NCI-H1694 treated with DMSO at 0.1 percent for 48 hours (cell line): Measurements from ENCODE around the gene ZNF512.
"Not testable (repeated sequence)": the region's sequence is repeated elsewhere in the genome, so short reads cannot be mapped to it uniquely, and the experiment has no call there.

Experiments
- DNase-seq: peaks from one replicate; lab custom pipeline; 2025; lab: John Stamatoyannopoulos, UW

Gene ZNF512

GRCh38 chr2:27582695-27583389 lies at the start of gene ZNF512:
TSS of gene ZNF512 (plus strand) at chr2:27583042. CDS start at chr2:27583113, 71 bp downstream.
- DNase-seq = peak; percentile 93

DNA sequence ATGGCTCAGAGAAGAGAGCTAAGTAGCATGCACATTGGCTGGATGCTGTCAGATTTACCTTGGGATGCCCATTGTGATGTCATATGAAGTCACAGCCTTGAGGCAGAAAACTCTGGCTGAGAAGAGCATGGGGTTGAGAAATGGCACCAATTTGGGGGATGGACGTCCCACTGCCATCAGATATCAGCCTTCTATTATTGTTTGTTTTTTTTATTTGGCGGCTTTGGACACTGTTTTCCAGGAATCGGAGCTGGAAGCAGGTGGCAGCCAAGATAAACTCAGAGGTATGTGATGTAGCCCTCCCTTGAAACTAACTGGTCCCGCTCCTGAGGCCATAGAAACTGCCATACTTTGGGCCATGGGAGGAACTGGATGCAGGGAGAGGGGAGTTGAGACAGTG lies 45.6 kb upstream of the ZNF512 start:
- DNase-seq = no peak

GRCh38 chr2:27538839-27539450 lies 43.9 kb upstream of the ZNF512 start:
- DNase-seq = not testable (repeated sequence)

- DNase-seq = not testable (repeated sequence)
Measured at GRCh38 chr2:27539649-27540048, 43.2 kb upstream of the ZNF512 start.

DNA sequence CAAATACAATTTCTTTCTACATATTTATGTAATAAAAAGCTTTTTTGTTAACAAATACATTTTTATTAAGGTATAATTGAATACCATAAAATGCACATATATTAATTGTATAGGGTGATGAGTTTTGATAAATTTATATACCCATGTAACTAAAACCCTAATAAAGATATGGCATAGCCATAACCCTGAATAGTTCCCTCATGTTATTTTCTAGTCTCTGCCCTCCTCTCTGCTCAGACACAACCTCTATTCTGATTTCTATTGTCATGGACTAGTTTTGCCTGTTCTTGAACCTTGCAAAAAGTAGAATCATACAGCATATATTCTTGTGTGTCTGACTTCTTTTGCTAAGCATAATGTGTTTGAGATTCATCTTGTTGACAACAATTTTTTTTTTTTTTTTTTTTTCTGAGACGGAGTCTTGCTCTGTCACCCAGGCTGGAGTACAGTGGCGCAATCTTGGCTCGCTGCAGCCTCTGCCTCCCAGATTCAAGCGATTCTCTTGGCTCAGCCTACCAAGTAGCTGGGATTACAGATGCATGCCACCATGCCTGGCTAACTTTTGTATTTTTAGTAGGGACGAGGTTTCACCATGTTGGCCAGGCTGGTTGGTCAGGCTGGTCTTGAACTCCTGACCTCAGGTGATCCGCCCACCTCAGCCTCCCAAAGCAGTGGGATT lies 38.6 kb upstream of the ZNF512 start:
- DNase-seq = no peak

- DNase-seq = no peak
Measured at GRCh38 chr2:27545348-27546141, 37.3 kb upstream of the ZNF512 start.

DNA sequence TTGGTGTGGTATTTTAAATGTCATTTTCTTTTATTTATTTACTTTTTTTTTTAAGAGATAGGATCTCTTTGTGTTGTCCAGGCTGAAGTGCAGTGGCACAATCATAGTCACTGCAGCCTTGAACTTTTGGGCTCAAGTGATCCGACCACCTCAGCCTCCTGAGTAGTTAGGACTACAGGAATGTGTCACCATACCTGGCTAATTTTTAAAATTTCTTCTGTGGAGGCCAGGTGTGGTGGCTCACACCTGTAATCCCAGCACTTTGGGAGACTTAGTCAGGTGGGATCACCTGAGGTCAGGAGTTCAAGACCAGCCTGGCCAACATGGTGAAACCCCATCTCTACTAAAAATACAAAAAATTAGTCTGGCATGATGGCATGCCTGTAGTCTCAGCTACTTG lies 33.5 kb upstream of the ZNF512 start:
- DNase-seq = no peak

DNA sequence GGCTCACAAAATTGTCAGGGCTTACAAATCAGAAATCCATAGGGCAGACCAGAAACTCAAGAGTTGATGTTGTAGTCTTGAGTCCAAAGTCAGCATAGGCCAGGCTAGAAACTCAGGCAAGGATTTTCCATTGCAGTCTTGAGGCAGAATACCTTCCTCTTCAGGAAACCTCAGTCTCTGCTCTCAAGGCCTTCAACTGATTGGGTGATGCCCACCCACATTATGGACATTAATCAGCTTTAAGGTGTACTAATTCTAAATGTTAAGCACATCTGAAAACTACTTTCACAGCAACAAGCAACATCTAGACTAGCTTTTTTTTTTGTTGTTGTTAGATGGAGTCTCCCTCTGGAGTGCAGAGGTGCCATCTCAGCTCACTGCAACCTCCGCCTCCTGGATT lies 31.3 kb upstream of the ZNF512 start:
- DNase-seq = no peak

- no peak for DNase-seq
Measured at GRCh38 chr2:27552941-27553340, 29.9 kb upstream of the ZNF512 start.

DNA sequence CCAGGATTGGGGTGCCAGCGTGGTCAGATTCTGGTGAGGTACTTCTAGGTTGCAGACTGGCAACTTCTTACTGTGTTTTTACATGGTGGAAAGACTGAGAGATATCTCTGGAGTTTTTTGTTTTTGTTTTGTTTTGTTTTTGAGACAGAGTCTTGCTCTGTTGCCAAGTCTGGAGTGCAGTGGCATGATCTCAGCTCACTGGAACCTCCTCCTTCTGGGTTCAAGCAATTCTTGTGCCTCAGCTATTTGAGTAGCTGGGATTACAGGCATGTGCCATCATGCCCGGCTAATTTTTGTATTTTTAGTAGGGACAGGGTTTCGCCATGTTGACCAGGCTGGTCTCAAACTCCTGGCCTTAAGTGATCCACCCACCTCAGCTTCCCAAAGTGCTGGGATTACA lies 28.4 kb upstream of the ZNF512 start:
- not testable (repeated sequence) for DNase-seq

DNA sequence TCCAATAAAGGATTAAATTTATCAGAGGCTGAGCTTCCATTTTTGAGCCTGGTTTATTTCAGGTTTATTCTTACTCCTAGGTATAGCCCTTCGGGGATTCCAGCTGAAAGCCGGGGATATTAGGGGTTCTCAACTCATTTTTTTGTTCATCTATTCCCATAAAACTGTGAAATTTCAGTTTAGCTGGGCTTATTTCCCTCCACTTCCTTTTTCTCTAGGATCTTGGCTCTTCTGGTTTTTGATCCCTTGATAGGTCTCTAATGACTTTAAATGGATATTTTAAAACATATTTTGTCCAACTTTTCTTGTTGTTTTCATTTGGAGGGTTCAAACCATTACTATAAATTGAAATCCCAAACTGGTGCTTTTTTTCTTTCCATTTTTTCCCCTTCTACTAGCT lies 23.6 kb upstream of the ZNF512 start:
- DNase-seq = no peak

GRCh38 chr2:27561060-27561459 lies 21.8 kb upstream of the ZNF512 start:
- no peak for DNase-seq

DNA sequence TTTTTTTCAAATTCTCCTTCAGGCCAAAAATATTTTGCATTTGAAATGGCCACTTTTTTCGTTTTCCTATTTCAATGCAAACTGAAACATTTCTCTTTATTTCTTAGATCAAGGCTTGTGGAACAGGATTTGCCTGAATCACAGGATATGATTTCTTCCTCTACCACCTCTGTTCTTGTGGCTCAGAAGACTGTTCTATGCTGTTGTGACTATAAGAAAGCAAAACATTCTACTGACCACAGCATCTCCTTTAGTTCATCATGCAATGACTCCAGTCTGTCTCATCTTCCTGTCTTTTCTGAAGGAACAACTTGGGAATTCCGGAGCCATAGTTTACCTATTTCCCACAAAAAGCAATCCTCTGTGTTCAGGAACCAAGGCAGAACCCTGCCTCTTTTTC lies 16.2 kb upstream of the ZNF512 start:
- no peak for DNase-seq

DNA sequence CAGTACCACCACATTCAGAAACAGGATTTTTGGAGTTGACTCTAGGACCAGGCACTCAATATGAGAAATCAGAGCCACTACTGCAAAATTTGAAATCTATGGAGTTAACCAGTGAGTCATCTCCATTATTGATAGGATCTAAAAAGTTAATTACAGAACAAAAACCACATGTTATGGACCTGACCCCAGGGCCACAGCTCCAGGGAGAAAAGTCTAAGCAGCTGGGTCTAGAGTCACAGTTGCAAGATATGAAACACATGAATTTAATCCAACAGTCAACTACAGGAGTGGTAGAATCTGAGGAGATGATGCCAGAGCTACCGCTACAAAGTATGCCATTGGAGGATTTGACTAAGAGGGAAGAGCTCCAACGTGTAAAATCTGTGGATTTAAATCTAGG lies 13.4 kb upstream of the ZNF512 start:
- DNase-seq = no peak

- no peak for DNase-seq
Measured at GRCh38 chr2:27571197-27571596, 11.6 kb upstream of the ZNF512 start.

- no peak for DNase-seq
Measured at GRCh38 chr2:27571681-27572080, 11.2 kb upstream of the ZNF512 start.

DNA sequence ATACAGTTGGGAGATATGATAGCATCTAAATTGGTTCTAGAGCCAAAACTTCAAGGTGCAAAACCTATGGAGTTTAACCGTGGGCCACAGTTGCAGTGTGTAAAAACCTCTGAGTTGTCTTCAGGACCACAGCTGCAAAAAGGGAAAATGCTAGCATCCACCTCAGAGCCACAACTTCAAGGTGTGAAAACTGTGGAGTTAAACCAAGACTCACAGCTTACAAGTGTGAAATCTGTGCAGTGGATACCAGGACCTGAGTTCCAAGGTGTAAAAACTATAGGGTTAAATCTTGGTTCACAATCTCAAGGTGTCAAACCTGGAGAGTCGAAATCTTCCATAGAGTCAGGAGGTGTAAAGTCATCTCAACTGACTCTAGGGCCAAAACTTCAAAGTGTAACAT lies 10.4 kb upstream of the ZNF512 start:
- no peak for DNase-seq

DNA sequence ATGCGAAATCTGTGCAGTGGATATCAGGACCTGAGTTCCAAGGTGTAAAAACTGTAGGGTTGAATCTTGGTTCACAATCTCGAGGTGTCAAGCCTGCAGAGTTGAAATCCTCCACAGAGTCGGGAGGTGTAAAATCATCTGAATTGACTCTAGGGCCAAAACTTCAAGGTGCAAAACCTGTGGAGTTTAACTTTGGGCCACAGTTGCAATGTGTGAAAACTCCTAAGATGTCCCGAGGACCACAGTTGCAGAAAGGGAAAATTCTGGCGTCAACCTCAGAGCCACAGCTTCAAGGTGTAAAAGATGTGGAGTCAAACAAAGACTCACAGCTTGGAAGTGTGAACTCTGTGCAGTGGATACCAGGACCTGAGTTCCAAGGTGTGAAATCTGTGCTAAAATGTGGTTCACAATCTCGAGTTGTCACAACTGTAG lies 9.8 kb upstream of the ZNF512 start:
- DNase-seq = no peak

- no peak for DNase-seq
Measured at GRCh38 chr2:27573452-27573851, 9.4 kb upstream of the ZNF512 start.

GRCh38 chr2:27581417-27582128 lies 1.3 kb upstream of the ZNF512 start:
- no peak for DNase-seq

DNA sequence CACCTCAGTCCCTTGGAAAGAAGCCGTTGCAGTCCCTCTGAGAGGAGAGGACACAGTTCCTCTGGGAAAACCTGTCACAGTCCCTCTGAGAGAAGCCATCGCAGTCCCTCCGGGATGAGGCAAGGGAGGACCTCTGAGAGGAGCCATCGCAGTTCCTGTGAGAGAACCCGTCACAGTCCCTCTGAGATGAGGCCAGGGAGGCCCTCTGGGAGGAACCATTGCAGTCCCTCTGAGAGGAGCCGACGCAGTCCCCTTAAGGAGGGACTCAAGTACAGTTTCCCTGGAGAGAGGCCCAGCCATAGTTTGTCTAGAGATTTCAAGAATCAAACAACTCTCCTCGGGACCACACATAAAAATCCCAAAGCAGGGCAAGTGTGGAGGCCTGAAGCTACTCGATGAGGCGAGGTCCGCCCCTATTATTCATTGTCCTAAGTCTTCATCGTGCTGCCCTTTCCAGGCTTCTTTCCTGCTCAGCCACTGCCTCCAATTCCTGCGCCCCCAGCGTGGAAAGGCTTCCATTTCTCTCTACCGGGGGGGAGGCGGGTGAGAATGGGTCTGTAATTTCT lies 630 bp upstream of the ZNF512 start:
- DNase-seq = no peak
